GM18505 (cell line): ENCODE results near the gene ETNK1.
A peak's percentile ranks its signal among the peaks of the same experiment; 100 is the strongest.
"Not testable (repeated sequence)": the region's sequence is repeated elsewhere in the genome, so short reads cannot be mapped to it uniquely, and the experiment has no call there.

ENCODE experiments used
- ATAC-seq: cut with Tn5 transposase; IDR thresholded peaks from one replicate; pipeline ENCODE4 v1.9.1; 2021; ENCODE audit not compliant: unreplicated experiment
- POLR2A ChIP-seq: IDR thresholded peaks from 4 replicates; pipeline ENCODE4 v1.6.1; 2011; ENCODE audit warnings: borderline replicate concordance; ENCODE audit not compliant: insufficient read depth, insufficient read length; ENCODE audit errors: extremely low read depth

ETNK1 gene

GRCh38 chr12:22687361-22688076 lies 62.5 kb downstream of the ETNK1 start:
- ATAC-seq: peak; percentile 71
- TF ChIP-seq POLR2A: no peak

GRCh38 chr12:22689876-22690275 lies 64.9 kb downstream of the ETNK1 start:
- no peak for TF ChIP-seq POLR2A
- ATAC-seq: no peak

GRCh38 chr12:22691319-22691718 lies 66.3 kb downstream of the ETNK1 start:
- TF ChIP-seq POLR2A: no peak
- no peak for ATAC-seq

- not testable (repeated sequence) for ATAC-seq
Observed at GRCh38 chr12:22692467-22692866, 67.5 kb downstream of the ETNK1 start.

- no peak for ATAC-seq
- no peak for TF ChIP-seq POLR2A
Observed at GRCh38 chr12:22692964-22693555, 68.1 kb downstream of the ETNK1 start.

- no peak for TF ChIP-seq POLR2A
- ATAC-seq: no peak
Observed at GRCh38 chr12:22698576-22698975, 73.6 kb downstream of the ETNK1 start.

- not testable (repeated sequence) for ATAC-seq
Observed at GRCh38 chr12:22699705-22700104, 74.7 kb downstream of the ETNK1 start.

GRCh38 chr12:22700106-22700505 lies 75.1 kb downstream of the ETNK1 start:
- no peak for ATAC-seq

GRCh38 chr12:22701216-22701809 lies 76.3 kb downstream of the ETNK1 start:
- not testable (repeated sequence) for ATAC-seq

More at GRCh38 chr12:22700106-22700505, 75.1 kb downstream of the ETNK1 start:
- no peak for TF ChIP-seq POLR2A

- no peak for ATAC-seq
- TF ChIP-seq POLR2A: no peak
Observed at GRCh38 chr12:22702690-22703089, 77.7 kb downstream of the ETNK1 start.

GRCh38 chr12:22709292-22709691 lies 84.3 kb downstream of the ETNK1 start:
- TF ChIP-seq POLR2A: no peak
- ATAC-seq: peak; percentile 65

GRCh38 chr12:22712083-22712482 lies 87.1 kb downstream of the ETNK1 start:
- TF ChIP-seq POLR2A: no peak
- no peak for ATAC-seq

- ATAC-seq: no peak
Observed at GRCh38 chr12:22715254-22715653, 90.3 kb downstream of the ETNK1 start.

GRCh38 chr12:22719745-22720144 lies 94.8 kb downstream of the ETNK1 start:
- TF ChIP-seq POLR2A: no peak
- no peak for ATAC-seq

More at GRCh38 chr12:22715254-22715653, 90.3 kb downstream of the ETNK1 start:
- TF ChIP-seq POLR2A: no peak
